Kidney (tissue), 14 donors: ENCODE measurements around the gene ZMIZ2. TPM values are rescaled to one million over a fixed set of nuclear protein-coding genes. Genes with fewer than 3 reads are reported as not detected.

Experiments used
- DNase-seq, 5 donors: peaks; one replicate each; pipeline ENCODE4 v3.0.0-alpha.2; 2013 to 2020
- FAIRE-seq: peaks from 2 replicates; lab custom pipeline; 2012; peaks lifted over from hg19 to GRCh38; lab: Jason Lieb, UNC
- H3K27ac ChIP-seq, 2 donors: one replicate each; pipeline ENCODE4 v1.7.0; 2013; ENCODE audit warnings: low read depth in 2 of 2, low read length in 2 of 2, inconsistent platforms in 1 of 2
- H3K27me3 ChIP-seq: one replicate; pipeline ENCODE4 v1.7.1; 2013; ENCODE audit warnings: low read length, inconsistent platforms; ENCODE audit not compliant: control insufficient read depth, insufficient read depth
- H3K36me3 ChIP-seq, 3 donors: one replicate each; pipeline versions ENCODE4 v1.7.0 to v1.7.1; 2013; ENCODE audit warnings: low read length in 3 of 3, control low read depth in 1 of 3, inconsistent platforms in 1 of 3; ENCODE audit not compliant: insufficient read depth in 3 of 3, control insufficient read depth in 2 of 3
- H3K4me1 ChIP-seq, 3 donors: one replicate each; pipeline versions ENCODE4 v1.7.0 to v1.7.1; 2013; ENCODE audit warnings: low read length in 3 of 3, inconsistent platforms in 1 of 3, low read depth in 1 of 3; ENCODE audit not compliant: control insufficient read depth in 2 of 3, insufficient read depth in 2 of 3
- H3K4me3 ChIP-seq, 3 donors: one replicate each; pipeline versions ENCODE4 v1.7.0 to v1.8.1; 2013; ENCODE audit warnings: low read length in 3 of 3, control low read depth in 1 of 3, inconsistent platforms in 1 of 3
- H3K9ac ChIP-seq, 3 donors: one replicate each; pipeline versions ENCODE4 v1.7.0 to v1.7.1; 2013; ENCODE audit warnings: low read length in 3 of 3, control low read depth in 1 of 3, inconsistent platforms in 1 of 3
- H3K9me3 ChIP-seq, 3 donors: one replicate each; pipeline versions ENCODE4 v1.7.0 to v1.7.1; 2013; ENCODE audit warnings: low read length in 3 of 3, control low read depth in 1 of 3, inconsistent platforms in 1 of 3; ENCODE audit not compliant: control insufficient read depth in 2 of 3, insufficient read depth in 1 of 3
- CTCF ChIP-seq: IDR thresholded peaks from 3 replicates; pipeline ENCODE4 v1.5.1; 2012; ENCODE audit warnings: mild to moderate bottlenecking, moderate library complexity, borderline replicate concordance; ENCODE audit not compliant: insufficient read depth; ENCODE audit errors: extremely low read depth
- intact Hi-C: fragments of 100-400 bp; cut with DNase I; formaldehyde crosslinking; loops from one replicate; pipeline ENCODE4 v1.11.1; 2022
- polyA plus RNA-seq: library from polyadenylated mRNA; stranded (reverse); fragments of 350-450 nt; fragmentation: Illumina TruSeq; extraction: RNeasy Lipid Tissue Mini Kit (QIAGEN cat#74804); gene quantifications from one replicate; pipeline ENCODE4 v1.2.3, GENCODE V29; 2014; ENCODE audit warnings: low read depth, low replicate concordance; ENCODE audit not compliant: insufficient read depth
- total RNA-seq: library from RNA; stranded (reverse); fragmentation: NEBNext Ultra II Directional; extraction: Animal tissue kit (Norgen Biotek cat#: 25700); gene quantifications from one replicate; pipeline ENCODE4 v1.2.1, GENCODE V29; 2021
- donor health status: control.
- donor health status: control.
- donor health status: control.
- donor health status: control.
- donor health status: control.
- donor health status: DM: yes; HTN: yes; CAD: no.
- donor health status: Normal renal cell carcinoma (clear cell type).

ZMIZ2 gene
- total and polyA plus RNA-seq, 2 donors from 2014 or later: 30.5 to 127 TPM

GRCh38 chr7:44767912-44768627 is 19.4 kb downstream of the ZMIZ2 start:
- H3K4me3 ChIP-seq: no peak overlapping the region
- peak overlapping the region in 1 of 2 donors; percentile 11 for H3K27ac ChIP-seq
- H3K4me1 ChIP-seq: peaks cover 0 to 17% (median 0%) of the 10 kb centered on the region in 3 donors
- peaks cover 4 to 34% (median 24%) of the 10 kb centered on the region in 3 donors for H3K36me3 ChIP-seq
- no peak overlapping the region for H3K9ac ChIP-seq
- TF ChIP-seq CTCF: no peak
- DNase-seq (peak in 4 of 5 donors; percentile 77 to 94 (median 80)), FAIRE-seq (no peak)
- no peaks in the 10 kb centered on the region for H3K9me3 ChIP-seq
- intact Hi-C loops: no loop called here
- H3K27me3 ChIP-seq: no peaks in the 10 kb centered on the region

- no peak for FAIRE-seq
- peak in 1 of 5 donors; percentile 30 for DNase-seq
- Histone ChIP-seq H3K9me3 (no peaks in the 10 kb centered on the region), H3K27me3 (no peaks in the 10 kb centered on the region), H3K27ac (peak overlapping the region in 1 of 2 donors; percentile 11), H3K36me3 (peaks cover 4 to 27% (median 17%) of the 10 kb centered on the region in 3 donors), H3K9ac (no peak overlapping the region), H3K4me1 (peaks cover 0 to 17% (median 0%) of the 10 kb centered on the region in 3 donors), H3K4me3 (no peak overlapping the region)
- no peak for TF ChIP-seq CTCF
- intact Hi-C loops: no loop called here
Measured at GRCh38 chr7:44768628-44769371, 20.2 kb downstream of the ZMIZ2 start.

- intact Hi-C loops: no loop called here
- DNase-seq: peak in 2 of 5 donors; percentile 46 to 54
- H3K9me3 ChIP-seq: no peaks in the 10 kb centered on the region
- no peaks in the 10 kb centered on the region for H3K27me3 ChIP-seq
- FAIRE-seq: no peak
- no peak overlapping the region for H3K4me3 ChIP-seq
- H3K36me3 ChIP-seq: peaks cover 3 to 21% (median 13%) of the 10 kb centered on the region in 3 donors
- TF ChIP-seq CTCF: no peak
- H3K9ac ChIP-seq: no peak overlapping the region
- H3K27ac ChIP-seq: peak overlapping the region in 1 of 2 donors; percentile 55
- H3K4me1 ChIP-seq: peaks cover 0 to 17% (median 0%) of the 10 kb centered on the region in 3 donors
Measured at GRCh38 chr7:44769376-44769775, 20.7 kb downstream of the ZMIZ2 start.
